Hepatocyte (in vitro differentiated cells): ENCODE data around the gene SEBOX. TPM values are rescaled to one million over a fixed set of nuclear protein-coding genes. Genes with fewer than 3 reads are reported as not detected.

Experiments used
- DNase-seq: peaks from one replicate; pipeline ENCODE4 v3.0.0-alpha.2; 2016; ENCODE audit warnings: low spot score
- H2AFZ ChIP-seq: fragments of 200-600 bp; sonication (generic); 2 replicates; pipeline ENCODE4 v1.6.0; 2016; ENCODE audit warnings: antibody characterized with exemption, mild to moderate bottlenecking
- H3K27ac ChIP-seq: fragments of 200-600 bp; sonication (generic); 2 replicates; pipeline ENCODE4 v1.5.1; 2016; ENCODE audit warnings: mild to moderate bottlenecking
- H3K27me3 ChIP-seq: fragments of 200-600 bp; sonication (generic); 2 replicates; pipeline ENCODE4 v1.6.1; 2016
- H3K36me3 ChIP-seq: fragments of 200-600 bp; sonication (generic); replicated peaks from 2 replicates; pipeline ENCODE4 v1.5.1; 2016; ENCODE audit warnings: low read depth; ENCODE audit not compliant: insufficient read depth
- H3K4me1 ChIP-seq: fragments of 200-600 bp; sonication (generic); 2 replicates; pipeline ENCODE4 v1.5.1; 2016; ENCODE audit warnings: mild to moderate bottlenecking, moderate library complexity; ENCODE audit not compliant: insufficient read depth
- H3K4me2 ChIP-seq: fragments of 200-600 bp; sonication (generic); 2 replicates; pipeline ENCODE4 v1.6.0; 2016
- H3K4me3 ChIP-seq: fragments of 200-600 bp; sonication (generic); 2 replicates; pipeline ENCODE4 v1.5.1; 2016; ENCODE audit warnings: mild to moderate bottlenecking
- H3K79me2 ChIP-seq: fragments of 200-600 bp; sonication (generic); 2 replicates; pipeline ENCODE4 v1.6.0; 2017; ENCODE audit warnings: mild to moderate bottlenecking
- H3K9me2 ChIP-seq: fragments of 200-600 bp; sonication (generic); replicated peaks from 2 replicates; pipeline ENCODE4 v1.6.0; 2017; ENCODE audit warnings: mild to moderate bottlenecking; ENCODE audit not compliant: insufficient read depth
- H3K9me3 ChIP-seq: fragments of 200-600 bp; sonication (generic); 2 replicates; pipeline ENCODE4 v1.5.1; 2016; ENCODE audit warnings: low read depth, mild to moderate bottlenecking
- H4K20me1 ChIP-seq: fragments of 200-600 bp; sonication (generic); 2 replicates; pipeline ENCODE4 v1.6.0; 2016; ENCODE audit warnings: mild to moderate bottlenecking; ENCODE audit not compliant: insufficient read depth, poor library complexity, severe bottlenecking
- EZH2 ChIP-seq: fragments of 200-600 bp; sonication (generic); IDR thresholded peaks from 2 replicates; pipeline ENCODE4 v1.6.1; 2016; ENCODE audit warnings: antibody characterized with exemption, mild to moderate bottlenecking, borderline replicate concordance
- EZH2phosphoT487 ChIP-seq: fragments of 200-600 bp; sonication (generic); IDR thresholded peaks from one replicate; pipeline ENCODE4 v1.6.1; 2018; ENCODE audit warnings: antibody characterized with exemption, mild to moderate bottlenecking, low read depth, moderate library complexity; ENCODE audit not compliant: unreplicated experiment, severe bottlenecking
- WGBS: methylation state at CpG from one replicate; pipeline ENCODE4 v1.1.6; 2016; ENCODE audit warnings: low lambda C conversion rate; ENCODE audit errors: missing lambda C conversion rate; 5-methylcytosine and 5-hydroxymethylcytosine counted together
- microRNA-seq: library from miRNA; unstranded; fragments of <30 nt; microRNA quantifications from one replicate; pipeline ENCODE4, GENCODE V29; 2017
- polyA plus RNA-seq: library from polyadenylated mRNA; unstranded; fragments of >200 nt; fragmentation: Nextera tagmentation; extraction: Ambion mirVana; gene quantifications from 2 replicates; pipeline ENCODE4 v1.2.1, GENCODE V29; 2016
- total RNA-seq: library from RNA; depleted of rRNA; stranded (reverse); fragments of >200 nt; gene quantifications from 2 replicates; pipeline ENCODE4 v1.2.3, GENCODE V29; 2014
- TF ChIP-seq, protein P1 (sequence below): fragments of 200-600 bp; sonication (generic); IDR thresholded peaks from 2 replicates; pipeline ENCODE4 v1.5.1; 2016; ENCODE audit warnings: antibody characterized with exemption, mild to moderate bottlenecking; ENCODE audit not compliant: poor library complexity

The SEBOX gene
- total and polyA plus RNA-seq, 2 experiments from 2014 or later = not detected

DNA sequence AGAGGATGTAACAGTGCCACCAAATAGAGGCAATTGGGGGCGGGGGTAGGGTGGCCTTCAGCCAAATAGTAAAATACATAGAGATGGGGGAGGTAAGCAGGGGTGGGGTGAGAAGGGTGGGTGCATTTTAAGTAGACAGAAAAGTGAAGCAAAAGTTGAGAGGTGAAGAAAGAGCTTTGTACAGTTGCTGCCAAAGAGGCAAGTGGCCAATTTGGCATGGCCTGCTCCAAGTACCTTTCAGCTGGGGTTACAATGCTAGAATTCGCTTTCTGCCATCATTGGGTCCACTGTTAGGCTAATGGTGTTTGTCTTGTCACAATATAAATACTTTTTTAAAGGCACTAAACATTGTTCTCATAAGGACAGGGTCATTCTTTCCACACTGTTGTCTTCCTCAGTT, 51.2 kb downstream of the SEBOX start:
- no peak for DNase-seq
- H3K4me3 ChIP-seq = no peak overlapping the region
- whole genome bisulfite sequencing = 96% methylated on average over 2 of the region's 2 CpGs
- H3K27ac ChIP-seq = no peak overlapping the region
- H3K27me3 ChIP-seq = no peaks in the 10 kb centered on the region
- H3K4me2 ChIP-seq = no peak overlapping the region
- peaks cover 9% of the 10 kb centered on the region for H3K4me1 ChIP-seq
- no peaks in the 10 kb centered on the region for H4K20me1 ChIP-seq
- no peaks in the 10 kb centered on the region for H3K9me3 ChIP-seq
- no peaks in the 10 kb centered on the region for H3K9me2 ChIP-seq
- TF ChIP-seq EZH2 = no peak
- TF ChIP-seq, protein P1, sequence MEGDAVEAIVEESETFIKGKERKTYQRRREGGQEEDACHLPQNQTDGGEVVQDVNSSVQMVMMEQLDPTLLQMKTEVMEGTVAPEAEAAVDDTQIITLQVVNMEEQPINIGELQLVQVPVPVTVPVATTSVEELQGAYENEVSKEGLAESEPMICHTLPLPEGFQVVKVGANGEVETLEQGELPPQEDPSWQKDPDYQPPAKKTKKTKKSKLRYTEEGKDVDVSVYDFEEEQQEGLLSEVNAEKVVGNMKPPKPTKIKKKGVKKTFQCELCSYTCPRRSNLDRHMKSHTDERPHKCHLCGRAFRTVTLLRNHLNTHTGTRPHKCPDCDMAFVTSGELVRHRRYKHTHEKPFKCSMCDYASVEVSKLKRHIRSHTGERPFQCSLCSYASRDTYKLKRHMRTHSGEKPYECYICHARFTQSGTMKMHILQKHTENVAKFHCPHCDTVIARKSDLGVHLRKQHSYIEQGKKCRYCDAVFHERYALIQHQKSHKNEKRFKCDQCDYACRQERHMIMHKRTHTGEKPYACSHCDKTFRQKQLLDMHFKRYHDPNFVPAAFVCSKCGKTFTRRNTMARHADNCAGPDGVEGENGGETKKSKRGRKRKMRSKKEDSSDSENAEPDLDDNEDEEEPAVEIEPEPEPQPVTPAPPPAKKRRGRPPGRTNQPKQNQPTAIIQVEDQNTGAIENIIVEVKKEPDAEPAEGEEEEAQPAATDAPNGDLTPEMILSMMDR = no peak
- no peak for TF ChIP-seq EZH2phosphoT487
- no peaks in the 10 kb centered on the region for H3K79me2 ChIP-seq
- H3K36me3 ChIP-seq = no peaks in the 10 kb centered on the region
- H2AFZ ChIP-seq = no peak overlapping the region

Small RNAs within 50 kb of the gene (microRNA-seq; reads per million reads assigned to microRNA genes)
- gene MIR4723 = 1.3 reads per million

Other genes starting within 250 kb of the SEBOX start
- 66.9 and 74.7 TPM in 2 replicates for gene TMEM97, start 46.0 kb downstream of the SEBOX start, total RNA-seq
- gene TMEM97, start 46.0 kb downstream of the SEBOX start, polyA plus RNA-seq = 63.6 and 69.1 TPM in 2 replicates
- gene IFT20, start 29.7 kb downstream of the SEBOX start, total RNA-seq = 49.9 and 62.4 TPM in 2 replicates
- gene IFT20, start 29.7 kb downstream of the SEBOX start, polyA plus RNA-seq = 75.1 and 75.3 TPM in 2 replicates
- 25.4 and 37.6 TPM in 2 replicates for gene TNFAIP1, start 29.4 kb downstream of the SEBOX start, total RNA-seq
- 36.9 and 39.0 TPM in 2 replicates for gene TNFAIP1, start 29.4 kb downstream of the SEBOX start, polyA plus RNA-seq
- gene POLDIP2, start 7.7 kb downstream of the SEBOX start, total RNA-seq = 81.6 and 82.9 TPM in 2 replicates
- gene POLDIP2, start 7.7 kb downstream of the SEBOX start, polyA plus RNA-seq = 118 and 122 TPM in 2 replicates
- 1,128 and 1,263 TPM in 2 replicates for gene VTN, start 5.1 kb upstream of the SEBOX start, total RNA-seq
- 613 and 763 TPM in 2 replicates for gene VTN, start 5.1 kb upstream of the SEBOX start, polyA plus RNA-seq
- gene SARM1, start 6.5 kb upstream of the SEBOX start, total RNA-seq = 12.8 and 19.5 TPM in 2 replicates
- 11.0 and 14.5 TPM in 2 replicates for gene SARM1, start 6.5 kb upstream of the SEBOX start, polyA plus RNA-seq
- gene SLC46A1, start 41.0 kb upstream of the SEBOX start, total RNA-seq = 41.9 and 54.5 TPM in 2 replicates
- 34.8 and 43.1 TPM in 2 replicates for gene SLC46A1, start 41.0 kb upstream of the SEBOX start, polyA plus RNA-seq
- 1.2 and 2.0 TPM in 2 replicates for gene SLC13A2, start 108.4 kb upstream of the SEBOX start, total RNA-seq
- 1.1 and 2.0 TPM in 2 replicates for gene SLC13A2, start 108.4 kb upstream of the SEBOX start, polyA plus RNA-seq
- gene FOXN1, start 141.1 kb upstream of the SEBOX start, total RNA-seq = not detected in 2 replicates
- 0.87 TPM in 1 of 2 replicates, not detected in the other for gene FOXN1, start 141.1 kb upstream of the SEBOX start, polyA plus RNA-seq
- gene UNC119, start 187.4 kb upstream of the SEBOX start, total RNA-seq = 65.2 and 68.1 TPM in 2 replicates
- 85.5 and 87.6 TPM in 2 replicates for gene UNC119, start 187.4 kb upstream of the SEBOX start, polyA plus RNA-seq
- 39.5 and 59.1 TPM in 2 replicates for gene PIGS, start 206.3 kb upstream of the SEBOX start, total RNA-seq
- 65.4 and 78.2 TPM in 2 replicates for gene PIGS, start 206.3 kb upstream of the SEBOX start, polyA plus RNA-seq
- gene ALDOC, start 211.7 kb upstream of the SEBOX start, total RNA-seq = 31.8 and 34.5 TPM in 2 replicates
- gene ALDOC, start 211.7 kb upstream of the SEBOX start, polyA plus RNA-seq = 14.9 and 16.2 TPM in 2 replicates
- gene SPAG5, start 233.8 kb upstream of the SEBOX start, total RNA-seq = 13.9 and 16.3 TPM in 2 replicates
- 17.9 and 19.2 TPM in 2 replicates for gene SPAG5, start 233.8 kb upstream of the SEBOX start, polyA plus RNA-seq
- gene RSKR, start 249.0 kb upstream of the SEBOX start, total RNA-seq = 4.6 and 5.3 TPM in 2 replicates
- 1.6 and 2.2 TPM in 2 replicates for gene RSKR, start 249.0 kb upstream of the SEBOX start, polyA plus RNA-seq